ENCODE measurements around the gene SLC26A1. TPM values are rescaled to one million over a fixed set of nuclear protein-coding genes. Genes with fewer than 3 reads are reported as not detected.

The SLC26A1 gene
- total RNA-seq, 4 donors from 2014 or later: 1.7 to 4.1 (median 2.8) TPM

DNA sequence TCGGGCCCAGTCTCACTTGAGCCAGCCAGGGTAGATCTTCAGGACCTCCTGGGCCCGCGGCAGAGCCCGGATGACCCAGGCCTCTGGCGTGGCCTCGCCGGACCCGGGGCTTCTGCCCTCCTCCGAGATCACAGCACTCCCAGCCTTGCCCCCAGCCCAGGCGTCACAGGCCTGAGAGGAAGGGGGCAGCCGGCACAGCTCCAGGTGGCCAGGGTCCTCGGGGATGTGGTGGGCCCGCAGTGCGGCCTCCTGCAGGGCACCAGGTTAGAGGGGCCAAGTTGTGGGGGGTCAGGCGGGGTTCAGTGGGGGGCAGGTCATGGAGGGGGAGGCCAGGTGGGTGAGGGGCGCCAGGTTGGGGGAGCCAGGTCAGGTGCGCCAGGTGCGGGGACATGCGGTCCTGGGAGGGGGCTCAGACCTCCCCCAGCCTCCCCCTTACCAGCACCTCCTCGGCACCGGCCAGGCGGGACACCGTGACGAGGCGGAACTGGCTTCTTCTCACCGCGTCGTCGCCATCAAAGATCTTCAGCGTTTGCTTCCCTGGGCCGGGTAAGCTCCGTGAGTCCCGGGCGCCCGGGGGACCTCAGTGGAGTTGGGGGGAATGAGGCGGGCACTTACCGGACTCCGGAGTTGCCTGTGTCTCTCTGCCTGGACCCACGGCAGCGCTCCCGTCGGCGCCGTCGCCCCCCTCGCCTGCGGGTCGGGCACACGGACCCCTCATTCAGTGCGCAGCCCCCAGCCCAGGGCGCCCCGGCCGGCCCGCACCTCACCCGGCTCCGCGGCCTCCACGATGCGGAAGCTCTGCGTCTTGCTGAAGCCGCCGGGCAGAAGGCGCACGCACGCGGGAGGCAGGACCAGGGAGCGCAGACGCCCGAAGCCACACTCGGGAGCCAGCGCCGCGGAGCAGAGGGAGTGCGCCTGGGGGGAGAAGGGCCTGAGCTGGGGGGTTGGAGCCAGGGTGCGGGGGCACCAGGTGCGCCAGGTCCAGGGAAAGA is 25.8 kb downstream of the SLC26A1 start:
- WGBS, 2 donors (ENCODE audit: low coverage in 1 of 2): 72% methylated on average over 51 of the region's 76 CpGs; no CpG with 5 or more reads in 1 of the 2 donors
- DNase-seq: no peak
- Histone ChIP-seq H3K27me3 (no peaks in the 10 kb centered on the region), H3K36me3 (peaks cover 0 to 8% (median 0%) of the 10 kb centered on the region in 4 donors), H3K9me3 (no peaks in the 10 kb centered on the region), H3K27ac (no peak overlapping the region), H3K4me3 (no peak overlapping the region), H3K4me1 (peaks cover 8 to 54% (median 31%) of the 10 kb centered on the region in 4 donors)
- intact Hi-C loops (cut with DNase I; ENCODE audit: low total_unique reads): no loop called here
- TF ChIP-seq, protein P1, sequence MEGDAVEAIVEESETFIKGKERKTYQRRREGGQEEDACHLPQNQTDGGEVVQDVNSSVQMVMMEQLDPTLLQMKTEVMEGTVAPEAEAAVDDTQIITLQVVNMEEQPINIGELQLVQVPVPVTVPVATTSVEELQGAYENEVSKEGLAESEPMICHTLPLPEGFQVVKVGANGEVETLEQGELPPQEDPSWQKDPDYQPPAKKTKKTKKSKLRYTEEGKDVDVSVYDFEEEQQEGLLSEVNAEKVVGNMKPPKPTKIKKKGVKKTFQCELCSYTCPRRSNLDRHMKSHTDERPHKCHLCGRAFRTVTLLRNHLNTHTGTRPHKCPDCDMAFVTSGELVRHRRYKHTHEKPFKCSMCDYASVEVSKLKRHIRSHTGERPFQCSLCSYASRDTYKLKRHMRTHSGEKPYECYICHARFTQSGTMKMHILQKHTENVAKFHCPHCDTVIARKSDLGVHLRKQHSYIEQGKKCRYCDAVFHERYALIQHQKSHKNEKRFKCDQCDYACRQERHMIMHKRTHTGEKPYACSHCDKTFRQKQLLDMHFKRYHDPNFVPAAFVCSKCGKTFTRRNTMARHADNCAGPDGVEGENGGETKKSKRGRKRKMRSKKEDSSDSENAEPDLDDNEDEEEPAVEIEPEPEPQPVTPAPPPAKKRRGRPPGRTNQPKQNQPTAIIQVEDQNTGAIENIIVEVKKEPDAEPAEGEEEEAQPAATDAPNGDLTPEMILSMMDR (IDR thresholded peaks at IDR 0.05): no peak
- TF ChIP-seq POLR2AphosphoS5 (IDR thresholded peaks at IDR 0.05): no peak
- no peak for TF ChIP-seq EP300 (IDR thresholded peaks at IDR 0.05; ENCODE audit: low read depth)
- no peak for TF ChIP-seq POLR2A (IDR thresholded peaks at IDR 0.05)
- in situ Hi-C loops (cut with MboI; ENCODE audit: low pct_ligation_motif_present in 1 of 4, low pct_unique_long_range_greater_than_20kb in 1 of 4, low sequenced_read_pairs in 3 of 4): no loop called here

DNA sequence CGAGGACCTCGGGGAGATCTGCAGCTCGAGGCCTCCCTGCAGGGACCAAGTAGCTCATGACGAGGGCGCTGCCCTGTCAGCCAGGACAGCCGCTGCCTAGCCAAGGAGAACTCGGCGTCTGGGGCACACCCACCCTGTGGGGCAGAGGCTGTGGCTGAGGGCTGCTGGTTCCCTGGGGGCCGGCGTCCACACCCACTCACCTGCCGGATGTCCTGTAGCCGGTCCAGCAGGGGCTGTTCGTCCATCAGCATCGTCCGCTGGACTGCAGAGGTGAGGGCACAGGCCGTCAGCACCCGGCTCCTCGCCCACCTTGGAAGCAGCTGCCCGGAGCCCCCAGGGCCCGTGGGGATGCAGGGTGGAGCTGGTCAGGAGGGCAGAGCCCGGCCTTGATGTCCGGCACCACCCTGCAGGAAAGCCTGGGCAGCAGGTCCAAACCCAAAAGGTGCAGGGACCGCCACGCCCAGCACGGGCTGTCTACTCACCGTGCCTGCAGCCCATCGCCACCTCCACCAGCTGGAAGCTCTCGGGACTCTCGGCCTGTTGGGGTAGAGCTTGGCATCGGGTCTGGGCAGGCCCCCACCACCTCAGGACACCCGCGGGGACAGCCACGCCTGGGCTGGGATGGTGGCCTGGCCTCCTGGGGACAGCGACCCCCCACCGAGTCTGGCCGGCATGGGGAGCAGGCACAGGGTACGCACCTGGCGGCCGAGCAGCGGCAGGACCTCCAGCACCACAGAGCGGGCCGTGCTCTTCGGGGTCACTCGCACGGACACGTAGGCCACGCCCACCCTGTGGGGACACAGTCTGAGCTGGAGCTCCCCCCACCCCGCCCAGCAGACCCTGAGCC is 26.7 kb downstream of the SLC26A1 start:
- Histone ChIP-seq H3K4me3 (no peak overlapping the region), H3K9me3 (no peaks in the 10 kb centered on the region), H3K4me1 (peaks cover 0 to 50% (median 29%) of the 10 kb centered on the region in 4 donors), H3K27ac (no peak overlapping the region), H3K27me3 (no peaks in the 10 kb centered on the region), H3K36me3 (peaks cover 0 to 8% (median 0%) of the 10 kb centered on the region in 4 donors)
- DNase-seq: no peak
- TF ChIP-seq POLR2A (IDR thresholded peaks at IDR 0.05) (no peak), EP300 (IDR thresholded peaks at IDR 0.05; ENCODE audit: low read depth) (no peak), POLR2AphosphoS5 (IDR thresholded peaks at IDR 0.05) (no peak)
- TF ChIP-seq, protein P1 (IDR thresholded peaks at IDR 0.05): no peak
- 83% methylated on average over 32 of the region's 48 CpGs; no CpG with 5 or more reads in 1 of the 2 donors for WGBS, 2 donors (ENCODE audit: low coverage in 1 of 2)
- in situ Hi-C loops (cut with MboI; ENCODE audit: low pct_ligation_motif_present in 1 of 4, low pct_unique_long_range_greater_than_20kb in 1 of 4, low sequenced_read_pairs in 3 of 4) (no loop called here), intact Hi-C loops (cut with DNase I; ENCODE audit: low total_unique reads) (no loop called here)

DNA sequence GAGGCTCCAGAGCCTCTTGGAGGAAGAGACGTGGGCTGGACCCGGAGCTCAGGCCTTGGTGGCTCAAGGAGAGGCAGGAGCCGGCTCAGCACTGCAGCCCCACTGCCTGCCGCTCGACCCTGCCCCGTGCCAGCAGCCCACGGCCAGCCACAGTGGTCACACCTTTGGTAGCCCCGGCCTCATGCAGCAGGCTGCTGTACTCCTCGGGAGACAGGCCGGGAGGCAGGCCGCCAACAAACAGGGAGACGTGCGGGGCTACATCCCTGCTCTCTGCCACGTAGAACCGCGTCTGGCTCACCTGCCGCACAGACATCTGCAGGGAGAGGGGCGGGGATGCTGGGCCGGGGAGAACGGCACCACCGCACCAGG is 27.5 kb downstream of the SLC26A1 start:
- H3K36me3 ChIP-seq: peaks cover 0 to 8% (median 0%) of the 10 kb centered on the region in 4 donors
- no peak overlapping the region for H3K4me3 ChIP-seq
- 90% methylated on average over 21 of the region's 21 CpGs; no CpG with 5 or more reads in 1 of the 2 donors for WGBS, 2 donors (ENCODE audit: low coverage in 1 of 2)
- H3K27me3 ChIP-seq: no peaks in the 10 kb centered on the region
- no peak for DNase-seq
- intact Hi-C loops (cut with DNase I; ENCODE audit: low total_unique reads) (no loop called here), in situ Hi-C loops (cut with MboI; ENCODE audit: low pct_ligation_motif_present in 1 of 4, low pct_unique_long_range_greater_than_20kb in 1 of 4, low sequenced_read_pairs in 3 of 4) (no loop called here)
- peaks cover 0 to 50% (median 22%) of the 10 kb centered on the region in 4 donors for H3K4me1 ChIP-seq
- no peak overlapping the region for H3K27ac ChIP-seq
- no peaks in the 10 kb centered on the region for H3K9me3 ChIP-seq
- TF ChIP-seq, protein P1 (IDR thresholded peaks at IDR 0.05): no peak
- TF ChIP-seq POLR2AphosphoS5 (IDR thresholded peaks at IDR 0.05): no peak

Data from transverse colon (tissue), 4 donors.